Liver (tissue), 9 donors: Measurements from ENCODE around the gene CTNNA2. TPM values are rescaled to one million over a fixed set of nuclear protein-coding genes. Genes with fewer than 3 reads are reported as not detected.

ENCODE experiments used
- DNase-seq: peaks from one replicate; pipeline ENCODE4 v3.0.0-alpha.2; 2017; ENCODE audit warnings: low spot score
- H3K27ac ChIP-seq, 2 donors: one replicate each; pipeline ENCODE4 v1.7.0; 2013; ENCODE audit warnings: inconsistent platforms in 2 of 2, low read length in 2 of 2, control low read depth in 1 of 2, low read depth in 1 of 2, mild to moderate bottlenecking in 1 of 2
- H3K27me3 ChIP-seq, 4 donors: one replicate each; pipeline versions ENCODE4 v1.6.1 to v1.7.0; 2013; ENCODE audit warnings: low read length in 3 of 4, inconsistent platforms in 1 of 4, mild to moderate bottlenecking in 1 of 4, moderate library complexity in 1 of 4; ENCODE audit not compliant: control insufficient read depth in 4 of 4, insufficient read depth in 4 of 4
- H3K36me3 ChIP-seq, 4 donors: one replicate each; pipeline versions ENCODE4 v1.6.1 to v1.7.0; 2013; ENCODE audit warnings: low read length in 3 of 4, mild to moderate bottlenecking in 3 of 4, low read depth in 1 of 4, moderate library complexity in 1 of 4; ENCODE audit not compliant: control insufficient read depth in 4 of 4, insufficient read depth in 3 of 4
- H3K4me1 ChIP-seq, 4 donors: one replicate each; pipeline versions ENCODE4 v1.6.1 to v1.7.0; 2013; ENCODE audit warnings: low read length in 3 of 4, mild to moderate bottlenecking in 3 of 4, moderate library complexity in 1 of 4; ENCODE audit not compliant: control insufficient read depth in 4 of 4, insufficient read depth in 4 of 4
- H3K4me3 ChIP-seq, 3 donors: one replicate each; pipeline versions ENCODE4 v1.6.1 to v1.7.0; 2013; ENCODE audit warnings: low read length in 3 of 3, control low read depth in 1 of 3, low read depth in 1 of 3, mild to moderate bottlenecking in 1 of 3
- H3K9ac ChIP-seq, 2 donors: one replicate each; pipeline ENCODE4 v1.7.0; 2013; ENCODE audit warnings: low read length in 2 of 2, mild to moderate bottlenecking in 2 of 2, moderate library complexity in 2 of 2, control low read depth in 1 of 2, low read depth in 1 of 2
- H3K9me3 ChIP-seq, 4 donors: one replicate each; pipeline versions ENCODE4 v1.6.1 to v1.7.0; 2013; ENCODE audit warnings: low read length in 3 of 4; ENCODE audit not compliant: control insufficient read depth in 4 of 4
- EGR1 ChIP-seq, 2 donors: IDR thresholded peaks; 2 replicates each; pipeline ENCODE4 v1.6.1; 2016 to 2018; ENCODE audit warnings: antibody characterized with exemption in 2 of 2, low read depth in 2 of 2
- FOXA1 ChIP-seq: IDR thresholded peaks from 2 replicates; pipeline ENCODE4 v1.6.1; 2016; ENCODE audit warnings: antibody characterized with exemption
- FOXA2 ChIP-seq: IDR thresholded peaks from 2 replicates; pipeline ENCODE4 v1.6.1; 2016; ENCODE audit warnings: antibody characterized with exemption
- GABPA ChIP-seq, 2 donors: IDR thresholded peaks in 1 of 2; conservative IDR thresholded peaks in 1 of 2; 2 replicates each; pipeline ENCODE4 v1.6.1; 2016; ENCODE audit warnings: antibody characterized with exemption in 2 of 2, mild to moderate bottlenecking in 1 of 2, moderate library complexity in 1 of 2
- HNF4A ChIP-seq, 2 donors: conservative IDR thresholded peaks; 2 replicates each; pipeline ENCODE4 v1.6.1; 2016; ENCODE audit warnings: antibody characterized with exemption in 2 of 2, mild to moderate bottlenecking in 2 of 2
- JUND ChIP-seq, 2 donors: IDR thresholded peaks; 2 replicates each; pipeline ENCODE4 v1.6.1; 2016; ENCODE audit warnings: antibody characterized with exemption in 2 of 2
- RXRA ChIP-seq, 2 donors: IDR thresholded peaks; 2 replicates each; pipeline ENCODE4 v1.6.1; 2017 to 2018; ENCODE audit warnings: antibody characterized with exemption in 2 of 2, mild to moderate bottlenecking in 1 of 2
- SP1 ChIP-seq: IDR thresholded peaks from 2 replicates; pipeline ENCODE4 v1.6.1; 2018; ENCODE audit warnings: antibody characterized with exemption, mild to moderate bottlenecking
- TAF1 ChIP-seq: conservative IDR thresholded peaks from 2 replicates; pipeline ENCODE4 v1.6.1; 2016; ENCODE audit warnings: antibody characterized with exemption, mild to moderate bottlenecking
- YY1 ChIP-seq: IDR thresholded peaks from 2 replicates; pipeline ENCODE4 v1.6.1; 2016; ENCODE audit warnings: antibody characterized with exemption, mild to moderate bottlenecking
- WGBS: extraction: QIAGEN DNeasy Blood & Tissue Kit; methylation state at CpG from one replicate; pipeline ENCODE4 v1.1.7; 2013; 5-methylcytosine and 5-hydroxymethylcytosine counted together
- polyA plus RNA-seq, 2 donors: library from polyadenylated mRNA; stranded (reverse) in 1 of 2; unstranded in 1 of 2; fragments of 200-250 nt in 1 of 2; fragments of >200 nt in 1 of 2; fragmentation: Nextera tagmentation in 1 of 2; extraction: Ambion mirVana in 1 of 2; gene quantifications; one replicate each; pipeline versions ENCODE4 v1.2.1 to v1.2.3, GENCODE V29; 2013 to 2015
- total RNA-seq, 2 donors: library from RNA; depleted of rRNA; stranded (reverse); fragments of >200 nt; gene quantifications; one replicate each; pipeline ENCODE4 v1.2.3, GENCODE V29; 2014
- TF ChIP-seq, protein P1 (sequence below): IDR thresholded peaks from 2 replicates; pipeline ENCODE4 v1.6.1; 2016; ENCODE audit warnings: antibody characterized with exemption
- TF ChIP-seq, protein P2 (sequence below): IDR thresholded peaks from 2 replicates; pipeline ENCODE4 v1.6.1; 2016; ENCODE audit warnings: antibody characterized with exemption
- TF ChIP-seq, protein P3 (sequence below): IDR thresholded peaks from 2 replicates; pipeline ENCODE4 v1.6.1; 2016; ENCODE audit warnings: antibody characterized with exemption, mild to moderate bottlenecking
- donor health status: healthy.
- donor health status: healthy.
- donor health status: healthy.
- donor health status: healthy.
- donor health status: healthy.

Gene CTNNA2
- total and polyA plus RNA-seq, 4 donors, result 0.05 TPM; not detected in 3

DNA sequence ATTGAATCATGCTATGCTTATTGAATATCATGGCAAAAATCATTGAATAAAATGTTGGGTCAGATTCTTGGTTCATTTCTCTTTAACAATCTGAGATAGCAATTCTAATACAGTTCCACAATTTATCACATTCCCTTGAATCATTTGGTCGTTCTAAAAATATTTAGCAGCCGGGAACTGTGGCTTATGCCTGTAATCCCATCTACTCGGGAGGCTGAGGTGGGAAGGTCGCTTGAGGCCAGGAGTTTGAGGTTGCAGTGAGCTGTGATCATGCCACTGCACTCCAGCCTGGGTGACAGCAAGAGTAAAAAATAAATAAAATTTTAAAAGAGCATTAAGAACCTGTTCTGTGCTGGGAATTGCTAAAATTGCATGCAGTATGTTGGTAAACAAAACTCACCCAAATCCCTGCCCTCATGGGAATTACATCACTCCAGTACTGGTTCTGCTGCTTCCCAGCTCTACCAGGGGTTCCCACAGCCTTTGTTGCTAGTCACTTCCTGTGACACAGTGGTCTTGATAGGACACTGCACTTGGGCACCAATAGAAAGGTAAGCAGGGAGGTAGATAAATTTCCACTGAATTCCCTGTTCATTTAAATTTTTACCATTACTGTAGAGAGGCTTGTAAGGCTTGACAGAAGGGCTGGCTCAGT, 200.4 kb downstream of the CTNNA2 start:
- peaks cover 0 to 2% (median 0%) of the 10 kb centered on the region in 4 donors for H3K27me3 ChIP-seq
- no peak overlapping the region for H3K9ac ChIP-seq
- no peak for DNase-seq
- no peaks in the 10 kb centered on the region for H3K4me1 ChIP-seq
- H3K36me3 ChIP-seq, result no peaks in the 10 kb centered on the region
- no peak overlapping the region for H3K27ac ChIP-seq
- no peak for TF ChIP-seq HNF4A (conservative IDR thresholded peaks at IDR 0.05)
- WGBS, result 69% methylated on average over 4 of the region's 4 CpGs
- H3K4me3 ChIP-seq, result no peak overlapping the region
- H3K9me3 ChIP-seq, result no peaks in the 10 kb centered on the region

DNA sequence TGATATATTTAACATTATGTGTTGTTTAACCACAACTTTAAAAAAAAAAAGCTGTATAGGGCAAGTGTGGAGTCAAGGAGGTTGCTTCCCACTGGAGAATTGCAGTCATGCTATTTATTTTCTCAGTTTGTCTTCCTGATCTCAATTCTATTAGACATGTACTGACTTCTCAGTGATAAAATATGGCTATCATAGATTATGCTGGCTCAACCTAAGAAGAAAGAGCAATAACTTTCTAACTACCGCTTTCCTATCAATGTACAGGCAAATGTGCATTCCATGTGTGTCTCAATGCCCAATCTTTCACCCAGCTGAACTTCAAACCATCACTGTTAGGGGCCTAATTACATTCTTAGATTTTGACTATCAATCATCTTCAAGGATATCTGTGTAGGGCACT, 201.4 kb downstream of the CTNNA2 start:
- Histone ChIP-seq H3K4me1 (no peaks in the 10 kb centered on the region), H3K9me3 (no peaks in the 10 kb centered on the region), H3K9ac (no peak overlapping the region), H3K27ac (no peak overlapping the region), H3K4me3 (no peak overlapping the region), H3K27me3 (peaks cover 0 to 2% (median 0%) of the 10 kb centered on the region in 4 donors), H3K36me3 (no peaks in the 10 kb centered on the region)
- no peak for DNase-seq
- WGBS, result 79% methylated on average over 1 of the region's 1 CpG
- no peak for TF ChIP-seq EGR1 (IDR thresholded peaks at IDR 0.05; ENCODE audit: low read depth in 2 of 2)
- no peak for TF ChIP-seq YY1
- TF ChIP-seq, protein P1, sequence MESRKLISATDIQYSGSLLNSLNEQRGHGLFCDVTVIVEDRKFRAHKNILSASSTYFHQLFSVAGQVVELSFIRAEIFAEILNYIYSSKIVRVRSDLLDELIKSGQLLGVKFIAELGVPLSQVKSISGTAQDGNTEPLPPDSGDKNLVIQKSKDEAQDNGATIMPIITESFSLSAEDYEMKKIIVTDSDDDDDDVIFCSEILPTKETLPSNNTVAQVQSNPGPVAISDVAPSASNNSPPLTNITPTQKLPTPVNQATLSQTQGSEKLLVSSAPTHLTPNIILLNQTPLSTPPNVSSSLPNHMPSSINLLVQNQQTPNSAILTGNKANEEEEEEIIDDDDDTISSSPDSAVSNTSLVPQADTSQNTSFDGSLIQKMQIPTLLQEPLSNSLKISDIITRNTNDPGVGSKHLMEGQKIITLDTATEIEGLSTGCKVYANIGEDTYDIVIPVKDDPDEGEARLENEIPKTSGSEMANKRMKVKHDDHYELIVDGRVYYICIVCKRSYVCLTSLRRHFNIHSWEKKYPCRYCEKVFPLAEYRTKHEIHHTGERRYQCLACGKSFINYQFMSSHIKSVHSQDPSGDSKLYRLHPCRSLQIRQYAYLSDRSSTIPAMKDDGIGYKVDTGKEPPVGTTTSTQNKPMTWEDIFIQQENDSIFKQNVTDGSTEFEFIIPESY, result no peak
- TF ChIP-seq JUND (IDR thresholded peaks at IDR 0.05), result no peak
- TF ChIP-seq, protein P2, sequence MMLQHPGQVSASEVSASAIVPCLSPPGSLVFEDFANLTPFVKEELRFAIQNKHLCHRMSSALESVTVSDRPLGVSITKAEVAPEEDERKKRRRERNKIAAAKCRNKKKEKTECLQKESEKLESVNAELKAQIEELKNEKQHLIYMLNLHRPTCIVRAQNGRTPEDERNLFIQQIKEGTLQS, result no peak
- TF ChIP-seq RXRA (IDR thresholded peaks at IDR 0.05), result no peak
- no peak for TF ChIP-seq SP1
- TF ChIP-seq TAF1, result no peak
- TF ChIP-seq HNF4A (conservative IDR thresholded peaks at IDR 0.05), result no peak
- TF ChIP-seq, protein P3, sequence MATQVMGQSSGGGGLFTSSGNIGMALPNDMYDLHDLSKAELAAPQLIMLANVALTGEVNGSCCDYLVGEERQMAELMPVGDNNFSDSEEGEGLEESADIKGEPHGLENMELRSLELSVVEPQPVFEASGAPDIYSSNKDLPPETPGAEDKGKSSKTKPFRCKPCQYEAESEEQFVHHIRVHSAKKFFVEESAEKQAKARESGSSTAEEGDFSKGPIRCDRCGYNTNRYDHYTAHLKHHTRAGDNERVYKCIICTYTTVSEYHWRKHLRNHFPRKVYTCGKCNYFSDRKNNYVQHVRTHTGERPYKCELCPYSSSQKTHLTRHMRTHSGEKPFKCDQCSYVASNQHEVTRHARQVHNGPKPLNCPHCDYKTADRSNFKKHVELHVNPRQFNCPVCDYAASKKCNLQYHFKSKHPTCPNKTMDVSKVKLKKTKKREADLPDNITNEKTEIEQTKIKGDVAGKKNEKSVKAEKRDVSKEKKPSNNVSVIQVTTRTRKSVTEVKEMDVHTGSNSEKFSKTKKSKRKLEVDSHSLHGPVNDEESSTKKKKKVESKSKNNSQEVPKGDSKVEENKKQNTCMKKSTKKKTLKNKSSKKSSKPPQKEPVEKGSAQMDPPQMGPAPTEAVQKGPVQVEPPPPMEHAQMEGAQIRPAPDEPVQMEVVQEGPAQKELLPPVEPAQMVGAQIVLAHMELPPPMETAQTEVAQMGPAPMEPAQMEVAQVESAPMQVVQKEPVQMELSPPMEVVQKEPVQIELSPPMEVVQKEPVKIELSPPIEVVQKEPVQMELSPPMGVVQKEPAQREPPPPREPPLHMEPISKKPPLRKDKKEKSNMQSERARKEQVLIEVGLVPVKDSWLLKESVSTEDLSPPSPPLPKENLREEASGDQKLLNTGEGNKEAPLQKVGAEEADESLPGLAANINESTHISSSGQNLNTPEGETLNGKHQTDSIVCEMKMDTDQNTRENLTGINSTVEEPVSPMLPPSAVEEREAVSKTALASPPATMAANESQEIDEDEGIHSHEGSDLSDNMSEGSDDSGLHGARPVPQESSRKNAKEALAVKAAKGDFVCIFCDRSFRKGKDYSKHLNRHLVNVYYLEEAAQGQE, result no peak
- no peak for TF ChIP-seq FOXA1
- no peak for TF ChIP-seq FOXA2
- TF ChIP-seq GABPA (IDR thresholded peaks at IDR 0.05 in 1 of 2, conservative IDR thresholded peaks at IDR 0.05 in 1 of 2), result no peak
